ENCODE data around the gene DNAAF5.
"Not testable (repeated sequence)": the region's sequence is repeated elsewhere in the genome, so short reads cannot be mapped to it uniquely, and the experiment has no call there.

The DNAAF5 gene

GRCh38 chr7:730501-731439, 4.3 kb downstream of the DNAAF5 start:
- DNase-seq = no peak

- no peak for DNase-seq
These were observed 5.1 kb downstream of the DNAAF5 start for GRCh38 chr7:731440-732085.

DNA sequence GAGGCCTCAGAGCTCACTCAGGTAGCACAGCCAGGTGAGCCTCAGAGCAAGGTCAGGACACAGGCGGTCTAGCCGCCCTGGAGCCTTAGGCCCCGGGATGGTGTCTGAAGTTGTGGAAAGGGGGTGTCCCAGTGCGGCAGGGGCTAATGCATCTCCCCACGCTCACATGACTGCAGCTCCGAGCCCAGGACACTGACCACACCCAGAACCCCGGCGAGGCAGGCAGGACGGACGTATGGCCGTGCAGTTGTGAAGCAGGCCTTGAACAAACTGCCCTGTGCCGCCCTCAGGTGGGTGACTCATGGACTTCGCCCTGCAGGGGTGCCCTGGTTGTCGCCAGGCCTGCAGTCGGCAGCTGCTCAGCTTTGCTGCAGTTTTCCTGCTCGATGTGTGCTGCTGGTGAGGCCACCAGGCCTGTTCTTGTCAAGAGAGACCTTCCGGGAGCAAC, 5.6 kb downstream of the DNAAF5 start:
- no peak for DNase-seq

- DNase-seq = no peak
These were observed 6.1 kb downstream of the DNAAF5 start for GRCh38 chr7:732556-732955.

DNA sequence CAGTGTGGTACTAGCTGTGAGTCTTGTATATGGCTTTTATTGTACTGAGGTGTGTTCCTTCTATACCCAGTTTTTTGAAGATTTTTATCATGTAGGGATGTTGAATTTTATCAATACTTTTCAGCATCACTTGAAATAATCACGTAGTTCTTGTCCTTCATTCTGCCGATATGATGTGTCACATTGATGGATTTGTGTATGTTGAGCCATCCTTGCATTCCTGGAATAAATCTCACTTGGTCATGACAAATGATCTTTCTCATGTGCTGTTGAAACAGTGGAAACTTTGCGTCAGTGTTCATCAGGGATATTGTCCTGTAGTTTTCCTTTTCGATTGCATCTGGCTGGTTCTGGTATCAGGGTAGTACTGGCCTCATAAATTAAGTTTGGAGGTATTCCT, 7.7 kb downstream of the DNAAF5 start:
- no peak for DNase-seq

- no peak for DNase-seq
These were observed 8.3 kb downstream of the DNAAF5 start for GRCh38 chr7:734808-735207.

DNA sequence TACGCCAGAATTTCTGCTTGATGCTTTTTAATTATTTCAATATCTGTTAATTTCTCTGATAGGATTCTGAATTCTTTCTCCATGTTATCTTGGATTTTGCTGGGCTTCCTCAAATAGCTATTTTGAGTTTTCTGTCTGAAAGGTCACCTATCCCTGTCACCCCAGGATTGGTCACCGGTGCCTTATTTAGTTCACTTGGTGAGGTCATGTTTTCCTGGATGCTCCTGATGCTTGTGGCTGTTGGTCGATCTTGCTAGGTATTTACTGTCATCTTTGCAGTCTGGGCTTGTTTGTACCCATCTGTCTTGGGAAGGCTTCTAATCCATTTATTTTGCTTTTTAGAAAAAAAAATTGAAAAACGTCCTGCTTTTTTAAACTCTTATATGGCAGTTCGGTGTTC, 11.7 kb downstream of the DNAAF5 start:
- no peak for DNase-seq

DNA sequence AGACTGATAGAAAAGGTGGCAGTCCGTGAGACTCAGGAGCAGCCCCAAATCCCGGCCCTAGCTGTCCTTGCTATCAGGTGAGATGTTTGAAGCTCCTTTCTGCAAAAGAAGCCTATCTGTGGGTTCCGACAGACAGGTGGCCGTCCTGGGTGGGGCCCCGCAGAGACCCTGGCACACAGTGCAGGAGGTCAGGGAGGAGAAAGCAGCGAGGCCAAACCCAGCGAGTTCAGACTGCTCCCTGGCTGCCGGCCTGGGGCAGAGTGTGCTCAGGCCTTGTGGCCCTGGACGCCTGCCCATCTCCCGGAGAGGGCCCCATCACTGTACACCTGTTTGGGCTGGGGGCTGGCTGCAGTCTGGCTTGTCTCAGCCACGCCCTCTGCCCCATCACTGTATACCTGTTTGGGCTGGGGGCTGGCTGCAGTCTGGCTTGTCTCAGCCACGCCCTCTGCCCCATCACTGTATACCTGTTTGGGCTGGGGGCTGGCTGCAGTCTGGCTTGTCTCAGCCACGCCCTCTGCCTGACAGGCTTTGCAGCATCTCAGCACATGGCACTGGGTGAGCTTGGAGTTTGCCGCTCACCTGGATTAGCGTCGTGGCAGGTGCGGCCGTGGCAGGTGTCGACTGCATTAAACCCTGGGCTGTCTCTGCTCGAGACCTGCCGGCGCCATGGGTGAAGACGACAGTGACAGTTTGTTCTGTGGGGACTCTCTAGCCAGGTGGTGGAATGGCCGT, 12.4 kb downstream of the DNAAF5 start:
- DNase-seq = no peak

GRCh38 chr7:739455-739982, 13.0 kb downstream of the DNAAF5 start:
- no peak for DNase-seq

DNA sequence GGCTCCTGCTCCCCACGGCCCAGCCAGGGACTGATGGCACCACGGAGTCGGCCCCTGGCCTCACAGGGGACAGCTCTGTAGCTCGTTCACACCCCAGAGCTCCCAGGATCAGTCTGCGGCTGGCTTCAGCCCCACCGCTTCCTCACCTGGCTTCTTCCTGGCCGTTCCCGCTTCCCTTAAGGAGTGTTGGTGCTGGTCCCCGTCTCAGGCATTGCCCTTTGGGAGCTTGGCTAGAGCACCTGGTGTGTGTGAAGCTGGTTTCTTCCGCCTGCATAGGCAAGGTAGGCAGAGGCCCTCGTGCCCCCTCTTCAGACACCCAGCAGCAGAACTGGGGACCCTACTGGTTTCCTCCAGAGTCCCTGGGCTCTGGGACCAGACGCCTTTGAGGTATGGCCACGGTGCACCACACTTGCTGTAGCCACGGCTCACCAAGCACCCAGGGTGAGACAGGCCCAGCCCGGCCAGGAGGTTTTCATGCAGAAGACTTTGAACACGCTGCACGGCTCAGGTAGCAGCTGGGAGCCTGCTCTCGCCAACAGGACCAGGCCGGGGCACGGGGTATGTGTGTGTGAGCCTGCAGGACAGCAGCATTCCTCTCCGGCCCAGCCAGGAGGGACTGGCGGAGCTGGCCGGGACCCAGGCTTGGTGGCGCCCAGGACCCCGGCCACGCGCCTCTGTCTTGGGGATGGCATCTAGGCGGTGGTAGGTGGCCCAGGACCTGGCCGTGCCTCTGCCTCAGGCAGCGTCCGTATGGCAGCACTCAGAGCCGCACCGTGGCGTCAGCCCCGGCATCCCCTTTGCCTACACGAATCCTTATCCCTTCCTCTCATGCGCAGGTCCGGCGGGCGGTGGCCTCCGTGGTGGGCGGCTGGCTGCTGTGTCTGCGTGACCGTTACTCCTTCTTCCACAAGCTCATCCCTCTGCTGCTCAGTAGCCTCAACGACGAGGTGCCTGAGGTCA, 13.8 kb downstream of the DNAAF5 start:
- DNase-seq = no peak

GRCh38 chr7:741191-741671, 14.7 kb downstream of the DNAAF5 start:
- DNase-seq = no peak

- DNase-seq = no peak
These were observed 15.4 kb downstream of the DNAAF5 start for GRCh38 chr7:741850-742249.

DNA sequence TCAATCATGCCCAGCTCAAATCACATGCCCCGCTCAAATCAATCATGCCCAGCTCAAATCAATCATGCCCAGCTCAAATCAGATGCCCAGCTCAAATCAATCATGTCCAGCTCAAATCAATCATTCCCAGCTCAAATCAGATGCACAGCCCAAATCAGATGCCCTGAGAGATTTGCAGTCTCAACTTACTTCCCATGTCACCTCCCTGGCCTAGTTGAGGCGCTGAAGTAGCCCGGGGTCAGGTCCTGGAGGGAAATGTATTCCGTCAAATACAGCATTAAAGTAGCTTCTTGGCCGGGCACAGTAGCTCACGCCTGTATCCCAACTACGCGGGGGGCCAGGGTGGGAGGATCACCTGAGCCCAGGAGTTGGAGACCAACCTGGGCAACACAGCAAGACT, 16.3 kb downstream of the DNAAF5 start:
- no peak for DNase-seq

GRCh38 chr7:743341-744127, 17.0 kb downstream of the DNAAF5 start:
- not testable (repeated sequence) for DNase-seq

DNA sequence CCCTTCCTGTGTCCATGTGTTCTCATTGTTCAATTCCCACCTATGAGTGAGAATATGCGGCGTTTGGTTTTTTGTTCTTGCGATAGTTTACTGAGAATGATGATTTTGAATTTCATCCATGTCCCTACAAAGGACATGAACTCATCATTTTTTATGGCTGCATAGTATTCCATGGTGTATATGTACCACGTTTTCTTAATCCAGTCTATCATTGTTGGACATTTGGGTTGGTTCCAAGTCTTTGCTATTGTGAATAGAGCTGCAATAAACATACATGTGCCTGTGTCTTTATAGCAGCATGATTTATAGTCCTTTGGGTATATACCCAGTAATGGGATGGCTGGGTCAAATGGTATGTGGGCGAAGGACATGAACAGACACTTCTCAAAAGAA, 17.6 kb downstream of the DNAAF5 start:
- DNase-seq = not testable (repeated sequence)

- no peak for DNase-seq
These were observed 18.4 kb downstream of the DNAAF5 start for GRCh38 chr7:744854-745430.

GRCh38 chr7:745431-746154, 19.1 kb downstream of the DNAAF5 start:
- no peak for DNase-seq

DNA sequence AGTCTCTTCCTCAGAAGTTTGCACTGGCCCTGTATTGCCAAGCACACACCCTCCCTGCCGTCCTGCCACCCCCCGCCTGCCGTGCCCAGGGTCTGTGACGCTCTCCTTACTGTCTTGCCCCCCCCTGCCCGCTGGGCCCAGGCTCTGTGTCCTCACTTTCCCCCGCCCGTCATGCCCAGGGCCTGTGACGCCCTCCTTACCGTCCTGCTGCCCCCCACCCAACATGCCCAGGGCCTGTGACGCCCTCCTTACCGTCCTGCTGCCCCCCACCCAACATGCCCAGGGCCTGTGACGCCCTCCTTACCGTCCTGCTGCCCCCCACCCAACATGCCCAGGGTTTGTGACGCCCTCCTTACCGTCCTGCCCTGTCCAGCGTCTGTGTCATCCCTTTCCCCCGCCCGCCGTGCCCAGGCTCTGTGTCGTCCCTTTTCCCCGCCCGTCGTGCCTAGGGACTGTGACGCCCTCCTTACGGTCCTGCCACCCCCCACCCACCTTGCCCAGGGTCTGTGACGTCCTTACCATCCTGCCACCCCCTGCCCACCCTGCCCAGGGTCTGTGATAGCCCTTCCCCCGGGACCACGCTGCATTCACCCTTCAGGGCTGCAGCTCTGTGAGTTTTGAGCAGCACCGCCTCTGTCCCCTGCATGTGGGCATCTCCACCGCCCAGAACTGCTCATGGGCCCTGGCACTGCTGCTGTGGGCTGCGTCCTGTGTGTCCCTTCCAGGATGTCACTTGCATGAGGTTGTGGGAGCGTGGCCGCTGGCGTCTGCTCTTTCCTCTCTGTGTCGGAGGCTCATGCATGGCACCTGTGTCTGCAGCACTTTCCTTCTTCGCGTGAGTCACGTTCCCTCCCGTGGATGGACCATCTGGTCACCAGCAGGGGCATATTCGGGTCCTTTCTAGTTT, 19.9 kb downstream of the DNAAF5 start:
- no peak for DNase-seq

- DNase-seq = no peak
These were observed 20.7 kb downstream of the DNAAF5 start for GRCh38 chr7:747186-747585.

All from stimulated activated CD4-positive, alpha-beta T cell treated with anti-CD3 and anti-CD28 coated beads, Interleukin-12 subunit alpha, Interleukin-12 subunit beta, amount 100 ng/mL, for 4 hours (primary cell).